GM18909 (cell line): Measurements from ENCODE around the gene ALG1.
"Not testable (repeated sequence)": the region's sequence is repeated elsewhere in the genome, so short reads cannot be mapped to it uniquely, and the experiment has no call there.

ENCODE experiments used
- ATAC-seq: cut with Tn5 transposase; IDR thresholded peaks from one replicate; pipeline ENCODE4 v1.9.1; 2021; ENCODE audit warnings: mild to moderate bottlenecking; ENCODE audit not compliant: unreplicated experiment, poor library complexity

The ALG1 gene

GRCh38 chr16:5072334-5073278, 963 bp downstream of the ALG1 start:
- no peak for ATAC-seq

- no peak for ATAC-seq
These were observed 1.6 kb downstream of the ALG1 start for GRCh38 chr16:5073279-5073629.

- not testable (repeated sequence) for ATAC-seq
These were observed 2.1 kb downstream of the ALG1 start for GRCh38 chr16:5073771-5074170.

GRCh38 chr16:5075637-5076036, 4.0 kb downstream of the ALG1 start:
- ATAC-seq = no peak

- no peak for ATAC-seq
These were observed 5.7 kb downstream of the ALG1 start for GRCh38 chr16:5077304-5077703.

- ATAC-seq = no peak
These were observed 7.0 kb downstream of the ALG1 start for GRCh38 chr16:5078626-5079025.

GRCh38 chr16:5080461-5080860, 8.8 kb downstream of the ALG1 start:
- ATAC-seq = not testable (repeated sequence)

- ATAC-seq = not testable (repeated sequence)
These were observed 9.4 kb downstream of the ALG1 start for GRCh38 chr16:5080996-5081395.

GRCh38 chr16:5083646-5084045, 12.0 kb downstream of the ALG1 start:
- ATAC-seq = not testable (repeated sequence)

- ATAC-seq = not testable (repeated sequence)
These were observed 12.6 kb downstream of the ALG1 start for GRCh38 chr16:5084099-5084731.

- not testable (repeated sequence) for ATAC-seq
These were observed 13.2 kb downstream of the ALG1 start for GRCh38 chr16:5084802-5085201.

GRCh38 chr16:5085716-5086115, 14.1 kb downstream of the ALG1 start:
- not testable (repeated sequence) for ATAC-seq

GRCh38 chr16:5088086-5088790, 16.6 kb downstream of the ALG1 start:
- ATAC-seq = not testable (repeated sequence)

GRCh38 chr16:5088936-5089335, 17.3 kb downstream of the ALG1 start:
- not testable (repeated sequence) for ATAC-seq

GRCh38 chr16:5089911-5090555, 18.4 kb downstream of the ALG1 start:
- ATAC-seq = not testable (repeated sequence)

GRCh38 chr16:5090592-5090991, 18.9 kb downstream of the ALG1 start:
- not testable (repeated sequence) for ATAC-seq

GRCh38 chr16:5093081-5093480, 21.4 kb downstream of the ALG1 start:
- ATAC-seq = not testable (repeated sequence)

- ATAC-seq = not testable (repeated sequence)
These were observed 22.1 kb downstream of the ALG1 start for GRCh38 chr16:5093746-5094145.

GRCh38 chr16:5095145-5095830, 23.6 kb downstream of the ALG1 start:
- not testable (repeated sequence) for ATAC-seq
